Gastroesophageal sphincter (tissue), 4 donors: Measurements from ENCODE around the gene CENPQ. TPM values are rescaled to one million over a fixed set of nuclear protein-coding genes. Genes with fewer than 3 reads are reported as not detected.
"Not testable (repeated sequence)": the region's sequence is repeated elsewhere in the genome, so short reads cannot be mapped to it uniquely, and the experiment has no call there.

Source experiments
- ATAC-seq: fragments of 150-250 bp; one replicate; pipeline ENCODE4 v1.9.1; 2016; ENCODE audit warnings: mild to moderate bottlenecking, moderate library complexity
- H3K27ac ChIP-seq, 4 donors: fragments of 200-600 bp; sonication (generic) in 3 of 4; 1 replicate in 3 of 4; 2 replicates in 1 of 4; pipeline ENCODE4 v1.5.1; 2016 to 2019
- H3K27me3 ChIP-seq: fragments of 200-600 bp; sonication (generic); one replicate; pipeline ENCODE4 v1.5.1; 2019
- H3K36me3 ChIP-seq, 2 donors: fragments of 200-600 bp; sonication (generic); one replicate each; pipeline ENCODE4 v1.5.1; 2019; ENCODE audit warnings: control low read depth in 1 of 2
- H3K4me1 ChIP-seq, 3 donors: fragments of 200-600 bp; sonication (generic); 1 replicate in 2 of 3; 2 replicates in 1 of 3; pipeline ENCODE4 v1.5.1; 2016 to 2019; ENCODE audit warnings: control low read depth in 2 of 3
- H3K4me3 ChIP-seq, 2 donors: fragments of 200-600 bp; sonication (generic); one replicate each; pipeline ENCODE4 v1.5.1; 2019; ENCODE audit warnings: mild to moderate bottlenecking in 1 of 2, moderate library complexity in 1 of 2
- H3K9me3 ChIP-seq, 3 donors: fragments of 200-600 bp; sonication (generic); one replicate each; pipeline ENCODE4 v1.5.1; 2017 to 2019; ENCODE audit warnings: control low read depth in 2 of 3
- EP300 ChIP-seq: sonication (generic); formaldehyde crosslinking; IDR thresholded peaks from one replicate; pipeline ENCODE4 v1.6.1; 2017; ENCODE audit warnings: antibody characterized with exemption, mild to moderate bottlenecking
- POLR2A ChIP-seq, 2 donors: fragments of 450-650 bp; IDR thresholded peaks; one replicate each; pipeline ENCODE4 v1.6.1; 2017; ENCODE audit warnings: antibody characterized with exemption in 2 of 2, mild to moderate bottlenecking in 2 of 2, moderate library complexity in 1 of 2
- POLR2AphosphoS5 ChIP-seq: sonication (generic); formaldehyde crosslinking; IDR thresholded peaks from one replicate; pipeline ENCODE4 v1.6.1; 2017; ENCODE audit warnings: antibody characterized with exemption
- WGBS, 2 donors: methylation state at CpG; one replicate each; pipeline ENCODE4 v1.1.5; 2018; ENCODE audit warnings: low coverage in 1 of 2; 5-methylcytosine and 5-hydroxymethylcytosine counted together
- total RNA-seq, 4 donors: library from RNA; depleted of rRNA; stranded (reverse); fragments of >200 nt; gene quantifications; one replicate each; pipeline ENCODE4 v1.1.0, GENCODE V29; 2016
- TF ChIP-seq, protein P1 (sequence below), 4 experiments: fragments of 200-600 bp in 2 of 4; fragments of 450-650 bp in 2 of 4; sonication (generic) in 1 of 4; IDR thresholded peaks; one replicate each; pipeline ENCODE4 v1.5.1; 2017 to 2019; ENCODE audit warnings: antibody characterized with exemption in 4 of 4, mild to moderate bottlenecking in 2 of 4, moderate library complexity in 2 of 4

The CENPQ gene
- total RNA-seq, 4 donors from 2014 or later: 5.0 to 9.3 (median 5.6) TPM

DNA sequence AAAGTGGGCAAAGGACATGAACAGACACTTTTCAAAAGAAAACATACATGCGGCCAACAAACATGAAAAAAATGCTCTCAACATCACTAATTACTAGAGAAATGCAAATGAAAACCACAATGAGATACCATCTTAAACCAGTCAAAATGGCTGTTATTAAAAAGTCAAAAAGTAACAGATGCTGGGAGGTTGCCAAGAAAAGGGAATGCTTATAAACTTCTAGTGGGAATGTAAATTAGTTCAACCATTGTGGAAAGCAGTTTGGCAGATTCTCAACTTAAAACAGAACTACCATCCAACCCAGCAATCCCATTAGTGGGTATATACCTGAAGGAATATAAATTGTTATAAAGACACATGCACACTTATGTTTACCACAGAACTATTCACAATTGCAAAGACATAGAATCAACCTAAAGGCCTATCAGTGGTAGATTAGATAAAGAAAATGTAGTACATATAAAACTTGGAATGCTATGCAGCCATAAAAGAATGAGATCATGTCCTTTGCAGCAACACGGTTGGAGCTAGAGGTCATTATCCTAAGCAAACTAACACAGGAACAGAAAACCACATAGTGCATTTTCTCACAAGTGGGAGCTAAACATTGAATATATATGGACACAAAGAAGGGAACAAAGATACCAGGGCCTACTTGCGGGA lies 16.3 kb downstream of the CENPQ start:
- Histone ChIP-seq H3K27me3 (no peaks in the 10 kb centered on the region), H3K9me3 (no peaks in the 10 kb centered on the region), H3K4me3 (no peak overlapping the region), H3K4me1 (no peaks in the 10 kb centered on the region), H3K27ac (no peak overlapping the region), H3K36me3 (peaks cover 0 to 24% of the 10 kb centered on the region in 2 donors)
- ATAC-seq: no peak
- TF ChIP-seq EP300 (no peak), POLR2AphosphoS5 (no peak), POLR2A (IDR thresholded peaks at IDR 0.05) (no peak)
- TF ChIP-seq, protein P1, sequence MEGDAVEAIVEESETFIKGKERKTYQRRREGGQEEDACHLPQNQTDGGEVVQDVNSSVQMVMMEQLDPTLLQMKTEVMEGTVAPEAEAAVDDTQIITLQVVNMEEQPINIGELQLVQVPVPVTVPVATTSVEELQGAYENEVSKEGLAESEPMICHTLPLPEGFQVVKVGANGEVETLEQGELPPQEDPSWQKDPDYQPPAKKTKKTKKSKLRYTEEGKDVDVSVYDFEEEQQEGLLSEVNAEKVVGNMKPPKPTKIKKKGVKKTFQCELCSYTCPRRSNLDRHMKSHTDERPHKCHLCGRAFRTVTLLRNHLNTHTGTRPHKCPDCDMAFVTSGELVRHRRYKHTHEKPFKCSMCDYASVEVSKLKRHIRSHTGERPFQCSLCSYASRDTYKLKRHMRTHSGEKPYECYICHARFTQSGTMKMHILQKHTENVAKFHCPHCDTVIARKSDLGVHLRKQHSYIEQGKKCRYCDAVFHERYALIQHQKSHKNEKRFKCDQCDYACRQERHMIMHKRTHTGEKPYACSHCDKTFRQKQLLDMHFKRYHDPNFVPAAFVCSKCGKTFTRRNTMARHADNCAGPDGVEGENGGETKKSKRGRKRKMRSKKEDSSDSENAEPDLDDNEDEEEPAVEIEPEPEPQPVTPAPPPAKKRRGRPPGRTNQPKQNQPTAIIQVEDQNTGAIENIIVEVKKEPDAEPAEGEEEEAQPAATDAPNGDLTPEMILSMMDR (IDR thresholded peaks at IDR 0.05): no peak
- WGBS, 2 donors: 86 to 97% methylated on average over 3 of the region's 3 CpGs

DNA sequence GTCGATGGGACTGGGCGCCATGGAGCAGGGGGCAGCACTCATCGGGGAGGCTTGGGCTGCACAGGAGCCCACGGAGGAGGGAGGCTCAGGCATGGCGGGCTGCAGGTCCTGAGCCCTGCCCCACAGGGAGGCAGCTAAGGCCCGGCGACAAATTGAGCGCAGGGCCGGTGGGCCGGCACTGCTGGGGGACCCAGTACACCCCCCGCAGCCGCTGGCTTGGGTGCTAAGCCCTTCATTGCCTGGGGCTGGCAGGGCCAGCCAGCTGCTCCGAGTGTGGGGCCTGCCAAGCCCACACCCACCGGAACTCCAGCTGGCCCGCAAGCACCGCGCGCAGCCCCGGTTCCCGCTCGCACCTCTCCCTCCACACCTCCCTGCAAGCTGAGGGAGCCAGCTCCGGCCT lies 18.7 kb downstream of the CENPQ start:
- not testable (repeated sequence) for H3K27ac ChIP-seq, H3K9me3 ChIP-seq, H3K4me3 ChIP-seq, H3K4me1 ChIP-seq, ATAC-seq, H3K27me3 ChIP-seq
- peaks cover 0 to 24% of the 10 kb centered on the region in 2 donors for H3K36me3 ChIP-seq
- no CpG with 5 or more reads among the region's 22 CpGs for WGBS, 2 donors

DNA sequence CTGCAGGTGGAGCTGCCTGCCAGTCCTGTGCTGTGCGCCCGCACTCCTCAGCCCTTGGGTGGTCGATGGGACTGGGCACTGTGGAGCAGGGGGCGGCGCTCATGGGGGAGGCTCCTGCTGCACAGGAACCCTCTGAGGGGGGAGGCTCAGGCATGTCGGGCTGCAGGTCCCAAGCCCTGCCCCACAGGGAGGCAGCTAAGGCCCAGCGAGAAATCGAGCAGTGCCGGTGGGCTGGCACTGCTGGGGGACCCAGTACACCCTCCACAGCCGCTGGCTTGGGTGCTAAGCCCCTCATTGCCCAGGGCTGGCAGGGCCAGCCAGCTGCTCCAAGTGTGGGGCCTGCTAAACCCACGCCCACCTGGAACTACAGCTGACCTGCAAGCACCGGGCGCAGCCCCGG lies 20.2 kb downstream of the CENPQ start:
- H3K27me3 ChIP-seq, H3K27ac ChIP-seq, H3K4me1 ChIP-seq, H3K4me3 ChIP-seq, ATAC-seq, H3K9me3 ChIP-seq: not testable (repeated sequence)
- H3K36me3 ChIP-seq: peaks cover 0 to 28% of the 10 kb centered on the region in 2 donors
- WGBS, 2 donors: 100% methylated on average over 1 of the region's 14 CpGs; no CpG with 5 or more reads in 1 of the 2 donors

DNA sequence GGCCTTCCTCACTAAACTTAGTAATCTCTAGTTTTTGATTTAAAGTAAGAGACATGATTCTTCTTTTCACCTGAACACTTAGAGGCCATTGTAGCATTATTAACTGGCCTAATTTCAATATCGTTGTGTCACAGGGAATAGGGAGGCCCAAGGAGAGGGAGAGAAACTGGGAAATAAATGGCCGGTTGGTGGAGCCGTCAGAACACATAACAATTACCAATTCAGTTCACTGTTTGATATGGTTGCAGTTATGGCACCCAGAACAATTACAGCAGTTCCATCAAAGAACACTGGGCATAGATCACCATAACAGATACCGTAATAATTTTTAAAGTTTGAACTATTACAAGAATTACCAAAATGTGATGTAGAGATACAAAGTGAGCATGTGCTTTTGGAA lies 27.5 kb downstream of the CENPQ start:
- 96 to 98% methylated on average over 3 to 4 of the region's 4 CpGs for WGBS, 2 donors
- Histone ChIP-seq H3K27ac (no peak overlapping the region), H3K4me3 (no peak overlapping the region), H3K36me3 (peaks cover 0 to 57% of the 10 kb centered on the region in 2 donors), H3K4me1 (no peaks in the 10 kb centered on the region), H3K27me3 (no peaks in the 10 kb centered on the region), H3K9me3 (no peaks in the 10 kb centered on the region)
- no peak for ATAC-seq
- TF ChIP-seq POLR2AphosphoS5: no peak
- no peak for TF ChIP-seq EP300
- TF ChIP-seq, protein P1 (IDR thresholded peaks at IDR 0.05): no peak
- no peak for TF ChIP-seq POLR2A (IDR thresholded peaks at IDR 0.05)

DNA sequence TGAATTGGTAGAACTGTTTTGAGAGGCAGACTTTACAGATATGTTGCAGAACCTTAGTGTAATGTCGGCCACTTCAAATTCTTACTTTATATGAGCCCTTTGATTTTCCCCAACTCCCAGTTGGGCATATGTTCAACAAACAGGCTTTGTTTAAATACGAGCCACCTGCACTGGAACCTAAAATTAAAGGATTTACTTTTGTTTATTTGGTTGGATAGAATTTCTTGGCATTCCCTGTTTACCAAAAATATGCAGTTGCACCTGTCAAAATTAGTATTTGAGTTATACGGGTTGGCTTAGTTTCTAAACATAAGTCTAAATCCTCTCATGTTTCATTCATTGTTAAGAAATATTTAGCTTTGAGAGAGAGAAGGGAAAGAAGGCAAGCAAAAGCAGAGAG lies 34.1 kb downstream of the CENPQ start:
- no peak overlapping the region for H3K4me3 ChIP-seq
- 61 to 71% methylated on average over 3 of the region's 3 CpGs for WGBS, 2 donors
- no peaks in the 10 kb centered on the region for H3K9me3 ChIP-seq
- ATAC-seq: no peak
- peaks cover 0 to 15% of the 10 kb centered on the region in 2 donors for H3K36me3 ChIP-seq
- no peaks in the 10 kb centered on the region for H3K4me1 ChIP-seq
- no peak overlapping the region for H3K27ac ChIP-seq
- TF ChIP-seq, protein P1 (IDR thresholded peaks at IDR 0.05): no peak
- TF ChIP-seq EP300: no peak
- TF ChIP-seq POLR2A (IDR thresholded peaks at IDR 0.05): no peak
- no peak for TF ChIP-seq POLR2AphosphoS5
- H3K27me3 ChIP-seq: no peaks in the 10 kb centered on the region

DNA sequence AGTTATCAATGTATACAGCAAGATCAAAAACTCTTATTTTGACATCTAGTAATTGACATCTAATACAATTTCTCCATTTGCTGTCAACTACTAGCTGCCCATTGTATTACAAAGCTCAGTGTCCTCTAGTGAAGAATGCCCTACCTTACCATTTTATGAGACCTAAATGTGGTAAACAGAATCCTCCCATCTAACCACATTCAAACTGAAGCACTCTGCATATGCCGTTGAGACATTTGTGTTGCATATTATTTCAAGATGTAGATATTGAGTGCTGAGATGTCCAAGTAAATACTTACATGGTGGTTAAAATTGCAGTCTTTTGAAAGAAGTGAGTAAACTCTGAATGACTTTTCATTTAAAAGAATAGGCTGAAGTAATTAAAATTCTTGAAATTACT lies 36.0 kb downstream of the CENPQ start:
- H3K27me3 ChIP-seq: no peaks in the 10 kb centered on the region
- no peak for ATAC-seq

More for the DNA sequence above, 36.0 kb downstream of the CENPQ start:
- Histone ChIP-seq H3K27ac (no peak overlapping the region), H3K4me1 (no peaks in the 10 kb centered on the region), H3K4me3 (no peak overlapping the region), H3K9me3 (no peaks in the 10 kb centered on the region), H3K36me3 (no peaks in the 10 kb centered on the region)
- WGBS, 2 donors: 73 to 100% methylated on average over 1 of the region's 1 CpG
- TF ChIP-seq, protein P1 (IDR thresholded peaks at IDR 0.05): no peak
- TF ChIP-seq EP300 (no peak), POLR2AphosphoS5 (no peak), POLR2A (IDR thresholded peaks at IDR 0.05) (no peak)
